IMR-90 (cell line): ENCODE measurements around the gene USP35. TPM values are rescaled to one million over a fixed set of nuclear protein-coding genes. Genes with fewer than 3 reads are reported as not detected.

ENCODE experiments used
- ATAC-seq: fragments of 200-7000 bp; cut with Tn5 transposase; 2 replicates; pipeline ENCODE4 v1.9.1; 2020; ENCODE audit warnings: low read depth, mild to moderate bottlenecking, moderate library complexity
- BruUV-seq: library from RNA; stranded (reverse); fragments of 400-500 nt; replicated peaks from 2 replicates; lab custom pipeline; 2021; lab: Mats Ljungman, UMichigan
- CTCF ChIA-PET: fragments of 300-600 bp; formaldehyde crosslinking; extraction: SDS; loops from one replicate; lab custom pipeline; 2021; ENCODE audit warnings: antibody characterized with exemption; lab: Yijun Ruan, JAX
- POLR2A ChIA-PET: fragments of 300-600 bp; sonication (Branson Sonifier 250); formaldehyde crosslinking; loops from one replicate; lab custom pipeline; 2022; ENCODE audit warnings: antibody characterized with exemption; ENCODE audit not compliant: unreplicated experiment; lab: Charles Lee
- DNase-seq: peaks from one replicate; pipeline ENCODE4 v3.0.0; 2013
- H2AFZ ChIP-seq: replicated peaks from 2 replicates; pipeline ENCODE3; 2013; ENCODE audit warnings: low read length, mild to moderate bottlenecking; ENCODE audit not compliant: poor library complexity
- H2AK5ac ChIP-seq: 2 replicates; pipeline ENCODE4 v1.6.1; 2013; ENCODE audit warnings: low read depth, low read length, inconsistent platforms
- H2AK9ac ChIP-seq: replicated peaks from 2 replicates; pipeline ENCODE3; 2013; ENCODE audit warnings: mild to moderate bottlenecking, low read depth, low read length, moderate library complexity; ENCODE audit not compliant: poor library complexity
- H2BK120ac ChIP-seq: 2 replicates; pipeline ENCODE4 v1.6.1; 2013; ENCODE audit warnings: low read depth, low read length, inconsistent platforms
- H2BK15ac ChIP-seq: 3 replicates; pipeline ENCODE4 v1.6.1; 2013; ENCODE audit warnings: low read depth, low read length, inconsistent platforms
- H2BK20ac ChIP-seq: 2 replicates; pipeline ENCODE4 v1.6.1; 2013; ENCODE audit warnings: low read depth, mild to moderate bottlenecking, inconsistent platforms, low read length, moderate library complexity
- H2BK5ac ChIP-seq: 2 replicates; pipeline ENCODE4 v1.6.1; 2013; ENCODE audit warnings: mild to moderate bottlenecking, low read depth, low read length, inconsistent platforms; ENCODE audit not compliant: poor library complexity, severe bottlenecking
- H3K14ac ChIP-seq: replicated peaks from 2 replicates; pipeline ENCODE4 v1.6.1; 2013; ENCODE audit warnings: low read depth, low read length, inconsistent platforms
- H3K18ac ChIP-seq: 2 replicates; pipeline ENCODE4 v1.6.1; 2013; ENCODE audit warnings: low read depth, low read length, control low read depth
- H3K23ac ChIP-seq: 2 replicates; pipeline ENCODE4 v1.6.1; 2013; ENCODE audit warnings: low read depth, low read length, inconsistent platforms
- H3K27ac ChIP-seq: 2 replicates; pipeline ENCODE4 v1.5.1; 2013; ENCODE audit warnings: mild to moderate bottlenecking, control low read depth, low read length; ENCODE audit not compliant: insufficient read depth
- H3K27me3 ChIP-seq: 2 replicates; pipeline ENCODE4 v1.6.1; 2013; ENCODE audit warnings: low read length; ENCODE audit not compliant: control insufficient read depth, insufficient read depth
- H3K36me3 ChIP-seq: 2 replicates; pipeline ENCODE4 v1.6.1; 2013; ENCODE audit warnings: low read length, mixed read lengths; ENCODE audit not compliant: control insufficient read depth, insufficient read depth
- H3K4ac ChIP-seq: 2 replicates; pipeline ENCODE4 v1.6.1; 2013; ENCODE audit warnings: low read depth, low read length, inconsistent platforms
- H3K4me1 ChIP-seq: 2 replicates; pipeline ENCODE4 v1.6.1; 2013; ENCODE audit warnings: low read length, mixed read lengths; ENCODE audit not compliant: control insufficient read depth, insufficient read depth
- H3K4me2 ChIP-seq: 2 replicates; pipeline ENCODE4 v1.6.1; 2013; ENCODE audit warnings: low read depth, mild to moderate bottlenecking, control low read depth, low read length, moderate library complexity
- H3K4me3 ChIP-seq: 2 replicates; pipeline ENCODE4 v1.5.1; 2013; ENCODE audit warnings: low read depth, mild to moderate bottlenecking, control low read depth, low read length, moderate library complexity; ENCODE audit not compliant: insufficient read depth
- H3K56ac ChIP-seq: 2 replicates; pipeline ENCODE4 v1.6.1; 2013; ENCODE audit warnings: low read length, inconsistent platforms; ENCODE audit not compliant: insufficient read depth; ENCODE audit errors: extremely low read depth
- H3K79me1 ChIP-seq, 2 experiments: 2 replicates each; pipeline ENCODE4 v1.6.1; 2013; ENCODE audit warnings: low read length in 2 of 2, inconsistent platforms in 1 of 2, low read depth in 1 of 2
- H3K9ac ChIP-seq: 2 replicates; pipeline ENCODE4 v1.6.1; 2013; ENCODE audit warnings: low read depth, low read length, control low read depth
- H3K9me1 ChIP-seq: 2 replicates; pipeline ENCODE4 v1.6.1; 2013; ENCODE audit warnings: low read length, inconsistent platforms; ENCODE audit not compliant: insufficient read depth
- H3K9me3 ChIP-seq: 2 replicates; pipeline ENCODE4 v1.6.1; 2013; ENCODE audit warnings: low read length; ENCODE audit not compliant: control insufficient read depth, insufficient read depth
- H4K20me1 ChIP-seq: 2 replicates; pipeline ENCODE4 v1.6.1; 2013; ENCODE audit warnings: low read length, inconsistent platforms; ENCODE audit not compliant: insufficient read depth
- H4K5ac ChIP-seq: 2 replicates; pipeline ENCODE4 v1.6.1; 2013; ENCODE audit warnings: mild to moderate bottlenecking, low read depth, low read length, control low read depth
- H4K8ac ChIP-seq, 2 experiments: 2 replicates each; pipeline ENCODE4 v1.6.1; 2013; ENCODE audit warnings: low read depth in 2 of 2, low read length in 2 of 2, control low read depth in 1 of 2, inconsistent platforms in 1 of 2
- H4K91ac ChIP-seq: 2 replicates; pipeline ENCODE4 v1.6.1; 2013; ENCODE audit warnings: low read depth, low read length, inconsistent platforms; ENCODE audit not compliant: insufficient read depth
- MXI1 ChIP-seq: IDR thresholded peaks from 2 replicates; pipeline ENCODE4 v1.6.1; 2012; ENCODE audit warnings: low read depth, mild to moderate bottlenecking, low read length, moderate library complexity, borderline replicate concordance
- POLR2A ChIP-seq: IDR thresholded peaks from 2 replicates; pipeline ENCODE4 v1.6.1; 2012; ENCODE audit warnings: mild to moderate bottlenecking, low read depth, low read length
- WGBS, 2 experiments: methylation state at CpG; one replicate each; pipeline versions ENCODE4 v1.1.5 to v1.1.7; 2013; ENCODE audit warnings: missing lambda C conversion rate in 2 of 2; ENCODE audit not compliant: insufficient read length in 1 of 2; ENCODE audit errors: extremely low coverage in 2 of 2; 5-methylcytosine and 5-hydroxymethylcytosine counted together
- dilution Hi-C: fragments of 300-500 bp; cut with HindIII; formaldehyde crosslinking; loops from one replicate; pipeline ENCODE4 v1.14.3; 2018; ENCODE audit warnings: low sequenced_read_pairs; ENCODE audit not compliant: unreplicated experiment
- in situ Hi-C: fragments of 300-500 bp; cut with MboI; formaldehyde crosslinking; loops from 3 replicates; pipeline ENCODE4 v1.14.3; 2019; ENCODE audit warnings: low sequenced_read_pairs, inconsistent platforms, mixed read lengths
- intact Hi-C: fragments of 100-400 bp; cut with micrococcal nuclease; formaldehyde crosslinking; loops from 2 replicates; pipeline ENCODE4 v1.10.0; 2022
- polyA plus RNA-seq, 3 experiments: library from polyadenylated mRNA; depleted of rRNA; stranded (reverse); fragments of >200 nt; gene quantifications; 2 replicates each; pipeline ENCODE4 v1.2.3, GENCODE V29; 2012; ENCODE audit warnings: low replicate concordance in 1 of 3
- total RNA-seq: library from RNA; depleted of rRNA; stranded (reverse); fragments of >200 nt; gene quantifications from 2 replicates; pipeline ENCODE4 v1.2.3, GENCODE V29; 2012

The USP35 gene
- total and polyA plus RNA-seq, 2 of the 4 experiments (the other 2 are of a cell fraction) = 2.7 to 11.3 TPM

DNA sequence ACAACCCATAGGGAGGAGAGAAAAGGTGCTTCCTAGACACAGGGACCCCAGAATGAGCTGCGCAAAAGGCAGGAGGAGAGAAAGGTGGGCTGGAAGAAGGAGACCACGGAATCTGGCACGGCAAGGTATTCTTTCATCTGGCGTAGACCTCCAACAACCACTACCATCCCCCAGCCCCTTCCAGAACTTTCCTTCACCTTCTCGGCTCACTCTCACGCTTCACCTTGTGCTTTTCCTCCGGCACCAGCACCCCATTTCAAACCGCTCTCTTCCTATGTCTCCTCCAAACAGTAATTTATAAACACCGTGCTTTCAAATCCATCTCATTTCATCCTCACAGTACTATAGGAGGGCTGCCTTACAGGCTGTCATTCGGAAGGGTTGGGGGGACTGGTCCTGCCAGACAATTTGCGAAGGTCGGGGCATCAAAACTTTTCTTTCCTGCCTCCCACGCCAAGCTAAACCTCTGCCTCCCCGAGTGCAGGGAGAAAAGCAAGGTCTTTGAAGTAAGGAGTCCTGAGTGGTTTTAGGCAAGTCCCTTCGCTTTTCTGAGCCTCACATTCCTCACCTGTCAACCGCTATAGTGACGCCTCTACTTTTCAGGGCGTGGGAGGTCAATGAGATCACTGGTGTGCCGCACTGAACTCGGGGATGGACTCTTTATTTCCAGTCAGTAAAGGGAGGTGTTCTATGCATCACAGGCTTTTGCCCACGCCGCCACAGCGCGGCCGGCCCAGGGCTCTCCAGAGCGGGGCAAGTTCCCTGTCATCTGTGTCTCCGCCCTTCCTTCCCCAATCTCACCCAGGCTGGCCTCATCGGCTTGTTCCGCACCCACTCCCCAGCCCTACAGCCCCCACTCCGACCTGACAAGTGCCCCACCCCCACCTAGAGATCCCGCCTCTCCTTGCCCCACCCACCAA is 1.1 kb upstream of the USP35 start:
- peak overlapping the region; percentile 99 for H2AK9ac ChIP-seq
- peak overlapping the region; percentile 93 for H3K4ac ChIP-seq
- H3K56ac ChIP-seq = no peak overlapping the region
- peaks cover 28% of the 10 kb centered on the region for H4K20me1 ChIP-seq
- ATAC-seq (peak; percentile 9), DNase-seq (no peak)
- WGBS, 2 experiments = 16% methylated on average over 19 of the region's 31 CpGs; no CpG with 5 or more reads in 1 of the 2 experiments
- H3K4me1 ChIP-seq = peaks cover 16% of the 10 kb centered on the region
- H3K4me2 ChIP-seq = peak overlapping the region; percentile 97
- ChIA-PET POLR2A (no interaction called here), CTCF (interaction anchor here (0.7 kb wide), 1 partner anchor 288 kb away, joined by 6 read pairs; no protein-coding TSS in a partner anchor)
- in situ Hi-C loops = no loop called here
- H3K9ac ChIP-seq = peak overlapping the region; percentile 68
- H3K36me3 ChIP-seq = no peaks in the 10 kb centered on the region
- H3K23ac ChIP-seq = peak overlapping the region; percentile 80
- peaks cover 51 to 82% of the 10 kb centered on the region in 2 experiments for H3K79me1 ChIP-seq
- no peak overlapping the region for H2BK5ac ChIP-seq
- no TSS peak for BruUV-seq
- peak overlapping the region; percentile 38 for H2BK120ac ChIP-seq
- 0 out of 2 replicates have a peak overlapping the region, but pooled peaks have one; percentile 47 for H4K5ac ChIP-seq
- H3K27me3 ChIP-seq = no peaks in the 10 kb centered on the region
- peak overlapping the region; percentile 43; the same call in 1 of the 2 replicates for H4K91ac ChIP-seq
- 0 out of 2 replicates have a peak overlapping the region, but pooled peaks have one; percentile 47 for H3K18ac ChIP-seq
- no peaks in the 10 kb centered on the region for H3K9me3 ChIP-seq
- peak overlapping the region; percentile 66 for H3K14ac ChIP-seq
- H3K4me3 ChIP-seq = peak overlapping the region; percentile 87
- H2AK5ac ChIP-seq = peak overlapping the region; percentile 57
- 0 out of 2 replicates have a peak, but pooled peaks have one; percentile 52 for TF ChIP-seq MXI1
- TF ChIP-seq POLR2A = no peak
- intact Hi-C loops = loop anchor here (2.0 kb wide), 1 partner anchor 25 kb away; no protein-coding TSS in a partner anchor
- H3K27ac ChIP-seq = peak overlapping the region; percentile 80
- peak overlapping the region; percentile 97 for H2AFZ ChIP-seq
- H4K8ac ChIP-seq = peak overlapping the region in 1 of 2 experiments; percentile 22; a peak in 2 of 4 replicates
- H2BK20ac ChIP-seq = 0 out of 2 replicates have a peak overlapping the region, but pooled peaks have one; percentile 39
- dilution Hi-C loops = no loop called here
- peaks cover 25% of the 10 kb centered on the region for H3K9me1 ChIP-seq
- 0 out of 3 replicates have a peak overlapping the region, but pooled peaks have one; percentile 4 for H2BK15ac ChIP-seq
